Pancreas (tissue), 10 donors: ENCODE measurements around the gene CIAPIN1. TPM values are rescaled to one million over a fixed set of nuclear protein-coding genes. Genes with fewer than 3 reads are reported as not detected.

Experiments
- ATAC-seq, 4 donors: fragments of 200-7000 bp; cut with Tn5 transposase; one replicate each; pipeline versions ENCODE4 v1.8.0 to v1.9.1; 2020; ENCODE audit warnings: mild to moderate bottlenecking in 4 of 4, moderate library complexity in 4 of 4
- DNase-seq, 6 donors: peaks; one replicate each; pipeline ENCODE4 v3.0.0-alpha.2; 2020
- FAIRE-seq: peaks from 2 replicates; lab custom pipeline; 2012; peaks lifted over from hg19 to GRCh38; lab: Jason Lieb, UNC
- H3K27ac ChIP-seq, 4 donors: fragments of 200-600 bp; sonication (generic); 1 replicate in 3 of 4; 2 replicates in 1 of 4; pipeline versions ENCODE4 v1.5.0 to v1.8.0; 2020
- H3K27me3 ChIP-seq, 4 donors: fragments of 200-600 bp; one replicate each; pipeline ENCODE4 v1.8.0; 2021
- H3K36me3 ChIP-seq, 3 donors: fragments of 200-600 bp; sonication (generic) in 1 of 3; one replicate each; pipeline versions ENCODE4 v1.5.0 to v1.8.0; 2020 to 2021
- H3K4me1 ChIP-seq, 3 donors: fragments of 200-600 bp; one replicate each; pipeline ENCODE4 v1.8.0; 2021
- H3K4me3 ChIP-seq, 4 donors: fragments of 200-600 bp; sonication (generic) in 2 of 4; one replicate each; pipeline versions ENCODE4 v1.5.0 to v1.8.0; 2020 to 2021
- H3K9me3 ChIP-seq, 4 donors: fragments of 200-600 bp; one replicate each; pipeline ENCODE4 v1.8.0; 2021
- CTCF ChIP-seq, 4 donors: fragments of 200-600 bp; sonication (generic) in 3 of 4; IDR thresholded peaks; one replicate each; pipeline versions ENCODE4 v1.5.0 to v1.8.0; 2021; ENCODE audit warnings: antibody characterized with exemption in 4 of 4
- WGBS, 2 donors: extraction: QIAGEN DNeasy Blood & Tissue Kit; methylation state at CpG; one replicate each; pipeline ENCODE4 v1.1.7; 2013; 5-methylcytosine and 5-hydroxymethylcytosine counted together
- intact Hi-C, 3 donors: fragments of 100-400 bp; cut with DNase I; formaldehyde crosslinking; loops; one replicate each; pipeline versions ENCODE4 v1.11.1 to v1.14.2; 2022
- polyA plus RNA-seq, 2 donors: library from polyadenylated mRNA; stranded (reverse); fragments of 200-250 nt; gene quantifications; one replicate each; pipeline ENCODE4 v1.2.3, GENCODE V29; 2013
- total RNA-seq, 6 donors: library from RNA; stranded (reverse); fragmentation: NEBNext Ultra II Directional in 4 of 6; extraction: Animal tissue kit (Norgen Biotek cat#: 25700) in 4 of 6; gene quantifications; one replicate each; pipeline versions ENCODE4 v1.2.1 to v1.2.4, GENCODE V29; 2021 to 2023
- donor health status: healthy with polysubstance abuse.
- donor health status: DM: no; HTN: no; CAD: no; lungs with moderate emphysema.
- donor health status: DM: no; HTN: no; CAD: no.
- donor health status: control.
- donor health status: control.
- donor health status: Bipolar disorder and iron deficiency.
- donor health status: DM: yes; HTN: yes; CAD: no.
- donor health status: DM: no; HTN: no; CAD: no.
- donor health status: DM: no; HTN: no; CAD: no.
- donor health status: DM: yes; HTN: yes; CAD: no.

Gene CIAPIN1
- total and polyA plus RNA-seq, 8 donors, result 11.6 to 23.8 (median 17.2) TPM

DNA sequence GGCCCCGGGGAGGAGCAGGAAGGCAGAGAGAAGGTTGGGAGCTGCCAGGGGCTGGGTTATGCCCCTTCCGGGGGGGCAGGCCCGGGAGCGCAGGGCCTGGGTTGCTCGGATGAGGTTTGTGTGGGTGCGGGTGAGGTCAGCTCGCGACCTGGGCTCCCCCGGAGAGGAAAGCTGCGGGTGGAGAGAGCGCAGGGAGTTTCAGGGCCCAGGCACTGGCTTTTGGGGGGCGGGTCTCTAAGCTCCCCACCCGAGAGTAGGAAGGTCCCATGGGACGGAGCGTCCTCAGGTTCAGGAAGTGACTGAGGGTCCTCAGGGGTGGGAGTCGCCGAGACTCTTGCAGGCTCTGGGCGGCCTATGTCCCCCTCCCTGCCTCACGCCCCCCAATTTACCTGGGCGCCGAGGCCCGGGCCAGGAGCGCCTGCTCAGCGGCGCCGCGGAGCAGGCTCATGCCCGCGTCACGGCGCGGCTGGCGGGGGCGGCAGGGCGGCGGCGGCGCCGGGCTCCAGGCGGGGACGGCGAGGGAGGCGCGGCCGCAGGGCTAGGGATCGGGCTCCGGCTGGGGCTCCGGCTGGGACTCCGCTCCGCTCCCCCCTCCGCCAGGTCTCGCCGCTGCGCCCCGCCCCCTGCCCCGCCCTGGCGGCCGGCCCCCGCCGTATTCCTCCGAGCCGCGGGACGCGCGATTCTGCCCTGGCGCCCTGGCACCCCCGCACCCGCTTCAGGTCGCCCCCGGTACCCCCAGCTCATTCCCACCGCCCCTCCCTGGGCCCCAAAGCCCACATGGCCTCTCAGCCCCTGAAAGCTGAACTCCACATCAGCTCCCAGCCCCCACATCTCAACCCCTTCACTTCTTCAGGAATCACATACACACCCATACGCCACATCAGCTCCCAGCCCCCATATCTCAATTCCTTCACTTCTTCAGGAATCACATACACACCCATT, 39.0 kb upstream of the CIAPIN1 start, which contains the start of gene DOK4:
DOK4 (minus strand) TSS at position 578 of the 942 bp plus-strand sequence. CDS start 6,986 bp downstream, outside the sequence.
- no peaks in the 10 kb centered on the region for H3K27me3 ChIP-seq
- intact Hi-C loops, result no loop called here
- FAIRE-seq, result no peak
- WGBS, 2 donors, result 1% methylated on average over 57 to 72 of the region's 73 CpGs
- H3K9me3 ChIP-seq, result no peaks in the 10 kb centered on the region
- peak within 1 kb of the TSS; percentile 42 to 58 (median 52) for H3K27ac ChIP-seq
- ATAC-seq, result peak; percentile 93 to 97 (median 94)
- TF ChIP-seq CTCF (IDR thresholded peaks at IDR 0.05), result no peak
- DNase-seq, result peak; percentile 80 to 96 (median 90)
- H3K4me1 ChIP-seq, result peaks cover 0 to 7% (median 6%) of the 10 kb centered on the region in 3 donors
- H3K4me3 ChIP-seq, result peak within 1 kb of the TSS; percentile 72 to 81 (median 78)
- no peaks in the 10 kb centered on the region for H3K36me3 ChIP-seq

GRCh38 chr16:57485091-57485915, 38.1 kb upstream of the CIAPIN1 start:
- ATAC-seq, result peak; percentile 7 to 22 (median 12)
- H3K27me3 ChIP-seq, result no peaks in the 10 kb centered on the region
- TF ChIP-seq CTCF (IDR thresholded peaks at IDR 0.05), result no peak
- peak overlapping the region; percentile 42 to 58 (median 52) for H3K27ac ChIP-seq
- peaks cover 0 to 13% (median 7%) of the 10 kb centered on the region in 3 donors for H3K4me1 ChIP-seq
- peak in 2 of 6 donors; percentile 34 to 68 for DNase-seq
- H3K9me3 ChIP-seq, result no peaks in the 10 kb centered on the region
- FAIRE-seq, result no peak
- H3K4me3 ChIP-seq, result peak overlapping the region; percentile 72 to 81 (median 78)
- 57% methylated on average over 14 of the region's 14 CpGs for WGBS, 2 donors
- no peaks in the 10 kb centered on the region for H3K36me3 ChIP-seq
- intact Hi-C loops, result no loop called here

DNA sequence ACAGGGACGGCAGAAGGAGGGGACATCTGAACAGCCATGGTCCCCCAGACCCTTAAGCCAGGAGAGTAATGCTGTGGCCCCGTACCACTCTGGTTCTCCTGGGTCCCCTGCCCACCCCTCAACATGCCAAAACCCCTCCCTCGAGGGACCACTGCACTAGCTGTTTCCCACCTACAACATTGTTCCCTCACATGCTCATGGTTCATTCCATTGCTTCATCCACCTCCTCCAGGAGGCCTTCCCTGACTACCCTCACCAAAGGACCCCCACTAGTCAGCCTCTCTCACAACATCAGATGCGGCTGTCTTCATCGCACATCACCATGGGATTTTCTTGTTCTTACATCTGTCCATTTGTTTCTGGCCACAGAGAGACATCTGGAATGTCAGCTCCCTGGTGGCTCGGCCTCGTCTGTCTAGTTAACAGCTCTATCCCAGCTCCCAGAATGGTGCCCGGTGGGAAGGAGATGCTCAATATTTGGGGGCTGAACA, 37.4 kb upstream of the CIAPIN1 start:
- WGBS, 2 donors, result 86 to 89% methylated on average over 8 of the region's 8 CpGs
- FAIRE-seq (no peak), ATAC-seq (no peak), DNase-seq (no peak)
- Histone ChIP-seq H3K36me3 (no peaks in the 10 kb centered on the region), H3K27ac (peak overlapping the region in 1 of 4 donors; percentile 13), H3K27me3 (no peaks in the 10 kb centered on the region), H3K4me3 (peak overlapping the region in 1 of 4 donors; percentile 81), H3K4me1 (peaks cover 0 to 18% (median 7%) of the 10 kb centered on the region in 3 donors), H3K9me3 (no peaks in the 10 kb centered on the region)
- TF ChIP-seq CTCF (IDR thresholded peaks at IDR 0.05), result no peak
- intact Hi-C loops, result no loop called here

GRCh38 chr16:57483725-57484514, 36.7 kb upstream of the CIAPIN1 start:
- H3K4me3 ChIP-seq, result no peak overlapping the region
- intact Hi-C loops, result no loop called here
- peaks cover 0 to 22% (median 7%) of the 10 kb centered on the region in 3 donors for H3K4me1 ChIP-seq
- no peaks in the 10 kb centered on the region for H3K36me3 ChIP-seq
- FAIRE-seq (no peak), ATAC-seq (no peak), DNase-seq (peak in 1 of 6 donors; percentile 74)
- peak overlapping the region in 2 of 4 donors; percentile 11 to 13 for H3K27ac ChIP-seq
- no peaks in the 10 kb centered on the region for H3K9me3 ChIP-seq
- 55 to 58% methylated on average over 19 of the region's 19 CpGs for WGBS, 2 donors
- no peak for TF ChIP-seq CTCF (IDR thresholded peaks at IDR 0.05)
- H3K27me3 ChIP-seq, result no peaks in the 10 kb centered on the region
